Thyroid gland (tissue), 4 donors: Measurements from ENCODE around the gene TSPAN17.

ENCODE experiments used
- CTCF ChIP-seq, 6 experiments: fragments of 200-600 bp in 3 of 6; fragments of 450-650 bp in 3 of 6; sonication (generic) in 3 of 6; IDR thresholded peaks; one replicate each; pipeline ENCODE4 v1.5.1; 2016 to 2019; ENCODE audit warnings: antibody characterized with exemption in 6 of 6, mild to moderate bottlenecking in 2 of 6, inconsistent platforms in 1 of 6, moderate library complexity in 1 of 6
- POLR2A ChIP-seq, 2 donors: fragments of 450-650 bp; IDR thresholded peaks; one replicate each; pipeline ENCODE4 v1.6.1; 2017; ENCODE audit warnings: antibody characterized with exemption in 2 of 2, mild to moderate bottlenecking in 2 of 2, moderate library complexity in 1 of 2

GRCh38 chr5:176639981-176640380, 7.3 kb upstream of the TSPAN17 start:
- TF ChIP-seq POLR2A (IDR thresholded peaks at IDR 0.05) (no peak), CTCF (IDR thresholded peaks at IDR 0.05) (no peak)
